ENCODE measurements around the gene ACBD5.

Gene ACBD5

DNA sequence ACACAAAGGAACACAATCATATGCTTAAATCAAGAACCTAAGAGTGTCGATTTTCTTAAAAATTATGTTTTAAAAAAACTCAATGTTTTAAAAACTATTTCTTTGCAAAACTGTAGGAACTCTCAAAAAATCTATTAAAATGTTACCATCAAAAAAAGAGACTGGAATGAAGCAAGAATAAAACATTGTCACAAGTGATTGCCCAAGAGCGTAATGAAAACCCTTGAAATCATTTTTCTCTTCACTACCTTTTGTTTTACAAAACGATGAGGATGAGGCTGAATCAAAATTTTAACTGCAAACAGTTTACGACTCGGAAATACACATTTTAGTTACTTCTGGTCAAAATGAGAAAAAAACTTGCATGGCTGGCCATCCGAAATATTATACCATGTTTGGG, 87.3 kb downstream of the ACBD5 start:
- H3K4me3 ChIP-seq (ENCODE audit: low read depth, low read length): peak overlapping the region; percentile 85

DNA sequence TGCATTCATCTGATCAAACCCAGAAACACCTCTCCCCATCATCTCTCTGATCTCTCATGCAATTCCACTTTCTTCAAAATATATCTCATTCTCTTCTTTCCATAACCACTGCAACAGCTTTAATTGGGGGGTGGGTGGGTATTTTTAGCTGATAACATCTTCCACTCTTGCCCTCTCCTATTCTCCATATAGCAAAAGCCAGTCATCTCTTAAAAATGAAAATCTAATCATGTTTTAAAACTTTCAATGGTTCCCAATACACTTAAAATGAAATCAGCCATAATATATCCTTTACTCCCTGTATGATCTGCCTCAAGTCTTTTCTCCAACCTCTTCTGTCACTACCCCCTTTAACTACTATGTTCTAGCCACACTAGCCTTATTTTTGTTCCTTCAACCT, 87.9 kb downstream of the ACBD5 start:
- H3K4me3 ChIP-seq (ENCODE audit: low read depth, low read length): peak overlapping the region; percentile 85

DNA sequence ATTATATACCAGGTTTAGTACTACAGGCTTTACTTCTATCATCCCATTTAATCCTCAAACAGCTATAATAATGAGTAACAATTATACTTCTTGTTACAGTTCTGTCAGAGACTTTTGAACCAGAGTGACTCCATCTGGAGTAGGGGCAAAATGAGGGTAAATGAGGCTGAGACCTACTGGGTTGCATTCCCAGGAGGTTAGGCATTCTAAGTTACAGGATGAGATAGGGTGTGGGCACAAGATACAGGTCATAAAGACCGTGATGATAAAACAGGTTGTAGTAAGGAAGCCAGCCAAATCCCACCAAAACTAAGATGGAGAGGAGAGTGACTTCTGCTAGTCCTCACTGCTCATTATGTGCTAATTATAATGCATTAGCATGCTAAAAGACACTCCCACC, 90.3 kb downstream of the ACBD5 start:
- H3K4me3 ChIP-seq (ENCODE audit: low read depth, low read length): no peak overlapping the region

DNA sequence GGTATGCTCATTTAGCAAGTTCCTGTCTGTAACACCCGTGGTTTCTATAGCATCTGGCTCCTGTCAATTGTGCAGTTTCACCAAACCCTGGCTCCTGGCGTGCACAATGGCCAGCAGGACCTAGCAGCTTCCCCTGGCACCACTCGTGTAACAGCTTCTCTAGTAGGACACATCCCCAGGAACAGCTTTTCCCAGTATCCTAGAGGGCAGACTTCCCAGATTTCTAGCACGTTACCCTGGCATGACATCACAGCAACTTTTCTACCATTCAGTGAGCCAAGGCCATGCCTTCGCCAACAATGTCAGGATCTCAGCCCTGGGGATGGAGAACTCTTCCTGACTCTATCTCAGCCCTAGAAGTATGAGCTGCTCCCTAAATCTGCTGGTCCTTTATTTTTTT, 92.9 kb downstream of the ACBD5 start:
- no peak overlapping the region for H3K4me3 ChIP-seq (ENCODE audit: low read depth, low read length)

DNA sequence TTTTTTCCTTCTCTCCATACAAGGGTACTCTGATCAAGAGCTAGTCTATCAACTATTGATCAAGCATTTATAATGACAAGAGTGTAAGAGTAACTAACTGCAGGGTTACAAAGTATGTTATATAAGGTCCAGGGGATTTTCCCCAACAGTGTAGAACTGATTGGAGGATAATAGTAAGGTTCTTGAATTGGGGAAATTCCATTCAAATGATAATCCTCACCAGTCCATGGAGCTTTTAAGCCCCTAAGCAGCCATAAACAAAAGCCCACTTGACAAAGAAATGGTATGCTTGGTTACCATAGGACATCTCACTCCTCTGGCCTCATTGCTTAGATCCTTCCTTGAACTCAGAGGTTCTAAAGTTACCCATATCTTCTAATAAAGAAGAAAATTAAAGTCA, 94.7 kb downstream of the ACBD5 start:
- no peak overlapping the region for H3K4me3 ChIP-seq (ENCODE audit: low read depth, low read length)
